GM12878 (cell line): ENCODE data around the gene ANAPC15. TPM values are rescaled to one million over a fixed set of nuclear protein-coding genes. Genes with fewer than 3 reads are reported as not detected.

Experiments
- ATAC-seq: fragments of 200-7000 bp; cut with Tn5 transposase; 3 replicates; pipeline ENCODE4 v1.9.1; 2020; ENCODE audit warnings: mild to moderate bottlenecking, moderate library complexity
- BruUV-seq: library from RNA; stranded (reverse); fragments of 400-500 nt; replicated peaks from 2 replicates; lab custom pipeline; 2021; lab: Mats Ljungman, UMichigan
- CTCF ChIA-PET: fragments of 300-600 bp; sonication (Branson Sonifier 250); formaldehyde crosslinking; extraction: SDS; loops from one replicate; lab custom pipeline; 2021; ENCODE audit warnings: inconsistent platforms; lab: Yijun Ruan, JAX
- POLR2A ChIA-PET: fragments of 350-600 bp; formaldehyde crosslinking; extraction: SDS; loops from one replicate; lab custom pipeline; 2021; ENCODE audit warnings: inconsistent platforms; lab: Charles Lee
- RAD21 ChIA-PET: fragments of 300-600 bp; sonication (Branson Sonifier 250); formaldehyde crosslinking; loops from one replicate; lab custom pipeline; 2023; ENCODE audit warnings: antibody characterized with exemption; ENCODE audit not compliant: unreplicated experiment; lab: Charles Lee
- SMC1A ChIA-PET: fragments of 300-600 bp; sonication (Branson Sonifier 250); formaldehyde crosslinking; loops from one replicate; lab custom pipeline; 2023; ENCODE audit not compliant: unreplicated experiment, uncharacterized antibody; lab: Charles Lee
- DNase-seq: peaks from one replicate; pipeline ENCODE4 v3.0.0-alpha.2; 2011; ENCODE audit warnings: low read depth, low spot score
- FAIRE-seq: peaks from 3 replicates; lab custom pipeline; 2011; peaks lifted over from hg19 to GRCh38; lab: Jason Lieb, UNC
- H2AFZ ChIP-seq: 2 replicates; pipeline ENCODE4 v1.6.0; 2011; ENCODE audit warnings: low read depth, low read length, control low read depth; ENCODE audit not compliant: control insufficient read depth
- H3K27ac ChIP-seq: 2 replicates; pipeline ENCODE4 v1.5.1; 2011; ENCODE audit warnings: control low read depth; ENCODE audit not compliant: control insufficient read depth, insufficient read depth
- H3K27me3 ChIP-seq, 2 experiments: replicated peaks in 1 of 2; 2 replicates each; pipeline versions ENCODE4 v1.6.0 to v1.6.1; 2011; ENCODE audit warnings: low read length in 1 of 2; ENCODE audit not compliant: control insufficient read depth in 2 of 2, insufficient read depth in 2 of 2
- H3K36me3 ChIP-seq, 2 experiments: 2 replicates each; pipeline ENCODE4 v1.5.1; 2011; ENCODE audit warnings: low read length in 1 of 2; ENCODE audit not compliant: control insufficient read depth in 2 of 2, insufficient read depth in 2 of 2
- H3K4me1 ChIP-seq: 2 replicates; pipeline ENCODE4 v1.6.1; 2011; ENCODE audit warnings: mild to moderate bottlenecking, low read length, moderate library complexity, mixed read lengths; ENCODE audit not compliant: control insufficient read depth, insufficient read depth
- H3K4me2 ChIP-seq: 2 replicates; pipeline ENCODE4 v1.6.0; 2011; ENCODE audit warnings: control low read depth; ENCODE audit not compliant: control insufficient read depth, insufficient read depth
- H3K4me3 ChIP-seq: fragments of 200-600 bp; sonication (generic); 2 replicates; pipeline ENCODE4 v1.5.1; 2016
- H3K79me2 ChIP-seq: 2 replicates; pipeline ENCODE4 v1.6.0; 2011; ENCODE audit warnings: low read length; ENCODE audit not compliant: control insufficient read depth, insufficient read depth
- H3K9ac ChIP-seq: 2 replicates; pipeline ENCODE4 v1.8.0; 2011; ENCODE audit warnings: low read length, control low read depth, mixed read lengths; ENCODE audit not compliant: control insufficient read depth, insufficient read depth
- H3K9me3 ChIP-seq: replicated peaks from 3 replicates; pipeline ENCODE4 v1.5.1; 2011; ENCODE audit warnings: mild to moderate bottlenecking, low read length; ENCODE audit not compliant: control insufficient read depth, insufficient read depth
- H4K20me1 ChIP-seq: 2 replicates; pipeline ENCODE4 v1.6.0; 2011; ENCODE audit not compliant: control insufficient read depth, insufficient read depth
- CBX3 ChIP-seq: fragments of 200-600 bp; sonication (generic); IDR thresholded peaks from 2 replicates; pipeline ENCODE4 v1.6.1; 2016; ENCODE audit warnings: low read depth, borderline replicate concordance
- CHD4 ChIP-seq: fragments of 200-600 bp; sonication (generic); IDR thresholded peaks from 2 replicates; pipeline ENCODE4 v1.6.1; 2016; ENCODE audit warnings: mild to moderate bottlenecking
- CREM ChIP-seq: IDR thresholded peaks from 2 replicates; pipeline ENCODE4 v1.6.1; 2014; ENCODE audit warnings: antibody characterized with exemption, low read depth
- EGR1 ChIP-seq, 2 experiments: IDR thresholded peaks; 1 replicate in 1 of 2; 2 replicates in 1 of 2; pipeline ENCODE4 v1.6.1; 2011 to 2012; ENCODE audit warnings: low read depth in 2 of 2, low read length in 2 of 2, borderline replicate concordance in 1 of 2, mild to moderate bottlenecking in 1 of 2, moderate library complexity in 1 of 2
- GATAD2B ChIP-seq: fragments of 450-650 bp; conservative IDR thresholded peaks from 2 replicates; pipeline ENCODE4 v1.6.1; 2017; ENCODE audit warnings: low read depth, mild to moderate bottlenecking, moderate library complexity
- HDGF ChIP-seq: fragments of 450-650 bp; IDR thresholded peaks from 2 replicates; pipeline ENCODE4 v1.6.1; 2016; ENCODE audit warnings: antibody characterized with exemption
- IKZF2 ChIP-seq, 2 experiments: fragments of 450-650 bp; IDR thresholded peaks; 2 replicates each; pipeline ENCODE4 v1.6.1; 2017; ENCODE audit warnings: mild to moderate bottlenecking in 2 of 2, moderate library complexity in 2 of 2
- PML ChIP-seq: IDR thresholded peaks from 2 replicates; pipeline ENCODE4 v1.6.1; 2012; ENCODE audit warnings: low read length, inconsistent platforms
- RUNX3 ChIP-seq: IDR thresholded peaks from 2 replicates; pipeline ENCODE4 v1.6.1; 2012; ENCODE audit warnings: low read length, inconsistent platforms
- SUPT20H ChIP-seq: IDR thresholded peaks from 2 replicates; pipeline ENCODE4 v1.6.1; 2011; ENCODE audit warnings: low read depth, mild to moderate bottlenecking, low read length, moderate library complexity, borderline replicate concordance; ENCODE audit not compliant: control insufficient read depth
- TBL1XR1 ChIP-seq: IDR thresholded peaks from 2 replicates; pipeline ENCODE4 v1.6.1; 2012; ENCODE audit warnings: low read depth, low read length, improper control_type of control experiment
- TCF12 ChIP-seq: IDR thresholded peaks from 2 replicates; pipeline ENCODE4 v1.6.1; 2011; ENCODE audit warnings: low read depth, mild to moderate bottlenecking, low read length
- in situ Hi-C: fragments of 300-500 bp; cut with MboI; formaldehyde crosslinking; loops from 9 replicates; pipeline ENCODE4 v1.14.3; 2018; ENCODE audit warnings: mixed read lengths
- intact Hi-C: fragments of 100-400 bp; cut with micrococcal nuclease; formaldehyde crosslinking; loops from one replicate; pipeline ENCODE4 v1.14.2; 2022; ENCODE audit not compliant: unreplicated experiment
- polyA plus RNA-seq, 11 experiments: library from polyadenylated mRNA; depleted of rRNA in 4 of 11; unstranded in 6 of 11; stranded (reverse) in 5 of 11; fragments of >200 nt; fragmentation: Nextera tagmentation in 4 of 11; fragmentation: Illumina TruSeq in 1 of 11; extraction: Ambion mirVana in 4 of 11; extraction: Trizol in 1 of 11; gene quantifications; 1 replicate in 1 of 11; 2 replicates in 10 of 11; pipeline versions ENCODE4 v1.2.1 to v1.2.3, GENCODE V29; 2011 to 2016; ENCODE audit warnings: inconsistent platforms in 2 of 11, missing spikeins in 2 of 11, low read depth in 1 of 11
- total RNA-seq, 4 experiments: library from RNA; depleted of rRNA in 3 of 4; stranded (reverse); fragments of >200 nt in 3 of 4; fragmentation: Illumina TruSeq in 1 of 4; extraction: Trizol in 1 of 4; gene quantifications; 2 replicates each; pipeline versions ENCODE4 v1.2.1 to v1.2.3, GENCODE V29; 2013 to 2021

Gene ANAPC15
- total and polyA plus RNA-seq, 10 of the 15 experiments (the other 5 are each of a cell fraction or from before 2014, with no cell fraction given): 83.4 to 372 (median 103) TPM

DNA sequence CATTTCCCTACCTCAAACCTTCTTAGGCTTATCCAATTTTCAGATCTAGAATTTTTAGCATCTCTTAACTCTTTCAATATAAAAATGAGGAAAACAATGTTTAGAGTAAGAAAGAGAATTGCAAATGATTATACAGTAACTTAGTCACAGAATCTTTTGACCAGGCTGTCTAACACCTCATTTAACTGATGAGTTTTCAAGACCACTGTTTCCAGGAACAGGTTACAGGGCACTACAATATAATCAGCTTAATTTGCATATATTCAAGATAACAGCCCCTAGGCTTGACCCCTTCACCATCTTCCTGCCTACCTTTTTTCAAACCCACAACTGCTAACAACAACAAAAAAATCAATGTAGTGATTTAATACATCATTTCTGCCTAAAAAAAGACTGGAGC is 44.8 kb downstream of the ANAPC15 start:
- in situ Hi-C loops: no loop called here
- Histone ChIP-seq H3K4me2 (no peak overlapping the region), H3K9ac (no peak overlapping the region), H3K27me3 (no peaks in the 10 kb centered on the region), H3K9me3 (no peaks in the 10 kb centered on the region), H3K36me3 (peaks cover 1 to 5% of the 10 kb centered on the region in 2 experiments; a peak in 3 of 4 replicates), H4K20me1 (no peaks in the 10 kb centered on the region), H2AFZ (no peak overlapping the region), H3K4me3 (no peak overlapping the region), H3K79me2 (peaks cover 45% of the 10 kb centered on the region), H3K4me1 (peaks cover 27% of the 10 kb centered on the region), H3K27ac (peak overlapping the region; percentile 6; the same call in 1 of the 2 replicates)
- ChIA-PET CTCF (interaction anchor here (1.0 to 2.6 kb wide), 10 partner anchors 8 to 347 kb away, joined by 3 to 9 read pairs (median 6); no protein-coding TSS in a partner anchor), POLR2A (interaction anchor here (0.6 to 2.6 kb wide), 4 partner anchors 9 to 24 kb away, joined by 3 to 16 read pairs (median 6); no protein-coding TSS in a partner anchor), SMC1A (interaction anchor here (0.6 to 3.7 kb wide), 10 partner anchors 11 to 90 kb away, joined by 3 to 21 read pairs (median 5); no protein-coding TSS in a partner anchor), RAD21 (interaction anchor here (0.6 to 7.8 kb wide), 6 partner anchors 15 to 122 kb away, joined by 3 to 46 read pairs (median 3); no protein-coding TSS in a partner anchor)
- no peak for TF ChIP-seq CREM
- TF ChIP-seq SUPT20H: no peak
- no peak for TF ChIP-seq CBX3
- TF ChIP-seq PML: no peak
- no peak for TF ChIP-seq HDGF
- no peak for TF ChIP-seq RUNX3
- no peak for TF ChIP-seq TCF12
- no peak for TF ChIP-seq IKZF2 (IDR thresholded peaks at IDR 0.05)
- no TSS peak for BruUV-seq
- intact Hi-C loops: no loop called here
- FAIRE-seq (no peak), ATAC-seq (no peak), DNase-seq (no peak)

DNA sequence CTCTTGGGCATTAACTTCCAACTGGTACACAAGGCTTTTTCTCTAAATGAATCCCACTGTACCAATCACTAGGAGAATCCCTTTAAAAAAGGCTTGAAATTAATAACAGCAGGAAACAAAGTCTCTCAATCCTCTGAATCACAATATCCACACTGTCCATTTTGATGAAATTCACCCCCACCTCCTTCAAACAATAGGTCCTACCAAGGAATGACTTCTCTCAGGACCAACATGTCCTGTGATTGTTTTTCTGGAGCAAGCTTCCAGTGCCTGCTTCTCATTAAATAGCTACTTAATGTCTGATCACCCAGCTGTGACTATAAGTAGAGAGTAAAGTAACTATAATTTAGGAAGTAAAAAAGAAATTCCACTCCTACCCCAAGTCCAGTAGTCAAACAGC is 45.2 kb downstream of the ANAPC15 start:
- Histone ChIP-seq H3K4me3 (no peak overlapping the region), H3K9me3 (no peaks in the 10 kb centered on the region), H3K36me3 (peaks cover 1 to 5% of the 10 kb centered on the region in 2 experiments; a peak in 3 of 4 replicates), H2AFZ (no peak overlapping the region), H3K9ac (no peak overlapping the region), H3K4me2 (no peak overlapping the region), H4K20me1 (no peaks in the 10 kb centered on the region), H3K4me1 (peaks cover 27% of the 10 kb centered on the region), H3K27ac (no peak overlapping the region), H3K79me2 (peaks cover 41% of the 10 kb centered on the region), H3K27me3 (no peaks in the 10 kb centered on the region)
- BruUV-seq: TSS peak; percentile 28
- ChIA-PET CTCF (interaction anchor here (1.0 to 2.6 kb wide), 7 partner anchors 12 to 348 kb away, joined by 3 to 9 read pairs (median 5); no protein-coding TSS in a partner anchor), SMC1A (interaction anchor here (0.6 to 3.7 kb wide), 8 partner anchors 11 to 90 kb away, joined by 3 to 21 read pairs (median 5); no protein-coding TSS in a partner anchor), POLR2A (interaction anchor here (0.6 to 2.6 kb wide), 4 partner anchors 9 to 24 kb away, joined by 3 to 16 read pairs (median 6); no protein-coding TSS in a partner anchor), RAD21 (interaction anchor here (0.6 to 7.8 kb wide), 5 partner anchors 23 to 121 kb away, joined by 3 to 46 read pairs (median 3); no protein-coding TSS in a partner anchor)
- intact Hi-C loops (no loop called here), in situ Hi-C loops (no loop called here)
- TF ChIP-seq TBL1XR1 (no peak), CHD4 (no peak), EGR1 (IDR thresholded peaks at IDR 0.05; ENCODE audit: borderline replicate concordance in 1 of 2, low read depth in 2 of 2, low read length in 2 of 2) (no peak), GATAD2B (no peak)
- DNase-seq: no peak
- ATAC-seq: no peak
- FAIRE-seq: no peak
